GM12891 (cell line): ENCODE data around the gene ANKRD34C.

ENCODE experiments used
- DNase-seq: peaks from one replicate; pipeline ENCODE4 v3.0.0; 2011; ENCODE audit warnings: low spot score; ENCODE audit not compliant: insufficient read length
- FAIRE-seq: peaks from 2 replicates; lab custom pipeline; 2011; peaks lifted over from hg19 to GRCh38; lab: Jason Lieb, UNC
- PAX5 ChIP-seq: IDR thresholded peaks from 2 replicates; pipeline ENCODE4 v1.6.1; 2011; ENCODE audit warnings: low read length, moderate library complexity, mild to moderate bottlenecking; ENCODE audit not compliant: insufficient read depth, severe bottlenecking
- POLR2A ChIP-seq: IDR thresholded peaks from 2 replicates; pipeline ENCODE4 v1.6.1; 2011; ENCODE audit warnings: low read depth, low read length, control low read depth
- POLR2AphosphoS5 ChIP-seq: IDR thresholded peaks from 2 replicates; pipeline ENCODE4 v1.6.1; 2011; ENCODE audit warnings: low read depth, low read length, control low read depth
- POU2F2 ChIP-seq: IDR thresholded peaks from 2 replicates; pipeline ENCODE4 v1.6.1; 2011; ENCODE audit warnings: low read depth, mild to moderate bottlenecking, control low read depth, low read length, moderate library complexity
- SPI1 ChIP-seq: IDR thresholded peaks from 2 replicates; pipeline ENCODE4 v1.6.1; 2011; ENCODE audit warnings: low read depth, low read length, control low read depth
- TAF1 ChIP-seq: IDR thresholded peaks from 2 replicates; pipeline ENCODE4 v1.6.1; 2011; ENCODE audit warnings: low read depth, low read length, control low read depth

Gene ANKRD34C

DNA sequence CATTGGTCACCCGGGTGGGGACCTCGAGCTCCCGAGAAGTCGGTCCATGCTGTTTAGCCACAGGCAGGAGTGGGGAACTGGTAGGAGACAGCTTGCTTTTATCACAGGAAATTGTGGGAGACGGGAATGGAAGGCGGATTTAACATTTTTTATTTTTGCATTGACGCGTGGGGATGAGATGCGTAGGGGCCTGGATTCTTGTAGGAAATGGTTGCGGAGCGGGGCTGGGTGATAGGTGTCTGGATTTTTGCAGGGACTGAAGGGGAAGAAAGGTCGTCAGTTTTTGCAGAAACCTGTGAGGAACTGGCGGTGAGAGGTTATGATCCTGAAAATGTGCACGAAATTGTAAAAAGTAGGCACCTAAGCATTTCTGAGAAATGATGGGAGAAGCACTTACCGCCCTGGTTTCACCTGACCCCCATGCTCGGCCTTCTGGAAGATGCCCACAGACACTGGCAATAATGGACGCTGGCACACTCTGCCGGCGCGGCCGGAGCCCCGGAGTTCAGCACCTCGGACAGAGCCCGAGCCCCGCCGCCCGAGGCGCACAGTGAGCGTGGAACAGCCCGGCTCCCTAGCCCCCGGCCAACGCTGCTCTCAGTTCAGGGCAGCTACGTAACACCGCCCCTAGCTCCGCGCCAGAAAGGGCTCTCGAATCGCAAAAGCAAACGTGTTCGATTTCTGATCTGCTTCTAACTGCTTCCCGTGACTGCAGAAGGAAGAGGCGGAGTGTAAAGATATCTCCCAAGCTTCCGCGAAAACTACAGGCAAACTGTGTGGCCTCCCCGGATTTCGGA, 928 bp downstream of the ANKRD34C start:
- no peak for TF ChIP-seq POU2F2
- no peak for TF ChIP-seq POLR2AphosphoS5
- TF ChIP-seq POLR2A, result no peak
- TF ChIP-seq PAX5, result no peak
- TF ChIP-seq TAF1, result no peak
- no peak for TF ChIP-seq SPI1
- FAIRE-seq, result no peak
- DNase-seq, result peak; percentile 37

DNA sequence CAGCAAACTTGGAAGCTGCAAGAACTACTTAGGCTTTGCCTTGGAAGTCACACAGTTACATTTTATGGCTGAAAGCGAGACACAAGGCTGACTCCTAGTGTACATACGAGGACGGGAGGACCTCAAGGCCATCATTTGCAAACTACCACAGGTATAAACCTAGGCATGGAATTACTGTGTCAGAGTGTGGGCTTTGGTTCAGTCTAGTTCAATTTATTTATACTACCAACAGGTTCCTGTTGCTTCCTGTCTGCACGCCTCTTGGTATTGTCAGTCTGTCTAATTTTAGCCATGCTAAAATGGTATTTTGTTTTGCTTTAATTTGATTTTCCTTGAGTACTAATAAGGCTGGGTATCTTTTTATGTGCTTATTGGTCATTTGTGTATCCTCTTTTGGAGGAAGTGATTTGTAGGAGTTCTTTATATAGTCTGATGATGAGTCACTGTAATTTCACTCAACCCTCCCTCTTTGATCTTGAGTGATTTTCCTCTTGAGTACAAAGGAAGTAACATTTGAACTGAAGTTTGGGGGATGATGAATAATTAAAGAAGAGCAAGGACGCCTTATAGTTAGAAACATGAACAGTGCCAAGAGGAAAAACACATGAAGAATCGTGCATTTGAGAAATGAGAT, 8.2 kb downstream of the ANKRD34C start:
- DNase-seq (no peak), FAIRE-seq (no peak)
- no peak for TF ChIP-seq POU2F2

DNA sequence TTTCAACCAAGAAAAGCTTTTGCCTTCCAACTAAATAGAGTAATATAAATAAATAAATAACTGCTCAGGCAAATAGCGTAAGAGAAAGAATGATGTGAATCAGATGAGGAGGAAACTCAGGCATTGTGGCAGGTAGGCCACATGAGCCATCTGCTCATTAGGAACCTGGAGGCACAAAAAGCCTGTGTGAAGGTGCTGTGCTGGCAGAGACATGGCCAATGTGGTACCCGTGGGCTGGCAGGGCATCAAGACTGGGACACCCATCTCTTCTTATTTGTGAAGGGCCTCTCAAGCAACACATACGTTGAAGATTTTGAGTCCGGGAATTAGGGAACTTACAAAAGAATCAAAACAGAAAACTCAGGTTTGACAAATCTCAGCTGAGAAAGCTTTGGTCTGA, 9.5 kb downstream of the ANKRD34C start:
- DNase-seq, result no peak
- FAIRE-seq, result no peak
- TF ChIP-seq POLR2AphosphoS5 (no peak), PAX5 (no peak), SPI1 (no peak), POLR2A (no peak), POU2F2 (no peak), TAF1 (no peak)

DNA sequence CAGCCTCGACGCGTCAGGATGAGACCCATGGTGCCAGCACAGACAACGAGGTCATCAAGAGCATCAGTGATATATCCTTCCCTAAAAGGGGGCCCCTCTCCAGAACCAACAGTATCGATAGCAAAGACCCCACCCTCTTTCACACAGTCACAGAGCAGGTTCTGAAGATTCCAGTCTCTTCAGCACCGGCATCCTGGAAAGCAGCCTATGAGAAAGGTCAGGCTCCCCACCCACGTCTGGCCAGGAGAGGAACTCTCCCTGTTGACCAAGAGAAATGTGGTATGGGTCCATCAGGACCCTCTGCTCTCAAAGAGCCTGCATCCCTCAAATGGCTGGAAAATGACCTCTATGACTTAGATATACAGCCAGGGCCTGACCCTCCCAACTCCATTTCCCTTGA, 11.6 kb downstream of the ANKRD34C start:
- no peak for DNase-seq
- FAIRE-seq, result no peak
- TF ChIP-seq POLR2A, result no peak
- no peak for TF ChIP-seq PAX5
- TF ChIP-seq TAF1, result no peak
- TF ChIP-seq POU2F2, result no peak
- no peak for TF ChIP-seq POLR2AphosphoS5
- no peak for TF ChIP-seq SPI1

DNA sequence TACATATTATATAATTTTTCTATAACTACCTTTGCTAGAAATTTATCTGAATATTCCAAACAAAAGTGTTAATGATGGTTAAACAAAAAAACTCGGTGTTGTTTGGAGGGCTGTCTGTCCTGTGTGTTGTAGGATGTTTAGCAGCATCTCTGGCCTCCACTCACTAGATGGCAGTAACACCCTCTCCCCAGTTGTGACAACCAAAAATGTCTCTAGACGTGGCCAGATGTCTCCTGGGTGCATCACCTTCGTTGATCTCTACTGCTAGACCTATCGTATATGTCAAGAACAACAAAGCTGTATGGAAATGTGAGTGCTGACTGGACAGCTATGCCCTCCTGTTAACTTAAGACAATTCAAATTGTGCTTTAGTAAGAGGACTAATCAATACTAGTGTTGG, 14.1 kb downstream of the ANKRD34C start:
- peak; percentile 38 for FAIRE-seq
- TF ChIP-seq SPI1 (no peak), TAF1 (no peak), PAX5 (no peak)
- no peak for DNase-seq

DNA sequence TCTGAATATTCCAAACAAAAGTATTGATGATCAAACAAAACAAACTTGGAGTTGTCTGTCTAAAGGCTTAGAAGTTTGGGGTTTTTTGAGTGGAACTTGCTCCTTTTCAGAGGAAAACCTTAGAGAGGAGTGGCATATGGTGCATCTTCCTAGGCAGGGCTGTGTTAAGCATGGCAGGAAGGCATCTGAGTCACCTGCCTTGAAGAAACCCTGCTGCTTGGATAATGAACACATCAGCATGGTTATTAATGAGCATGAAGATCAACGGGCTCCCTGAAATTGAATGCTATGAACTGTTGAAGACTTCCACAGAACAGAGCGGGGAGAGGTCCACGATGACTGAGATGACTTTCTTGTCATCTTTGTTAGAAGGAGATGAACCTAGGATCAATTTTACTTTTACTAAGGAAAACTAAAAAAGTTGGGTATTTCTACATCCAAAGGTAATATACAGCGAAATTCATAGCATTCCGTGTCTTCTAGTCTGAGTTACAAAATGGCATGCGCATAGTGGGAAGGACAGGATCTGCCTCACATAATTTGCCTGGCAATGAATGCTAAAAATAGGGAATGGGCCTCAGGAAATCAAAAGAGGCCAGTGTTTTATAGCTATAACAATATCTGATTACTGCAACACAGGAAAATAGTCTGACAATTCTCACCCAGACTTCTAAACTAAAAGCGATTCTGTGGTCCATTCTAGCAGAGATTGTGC, 16.8 kb downstream of the ANKRD34C start:
- no peak for FAIRE-seq
- TF ChIP-seq SPI1 (no peak), POLR2A (no peak), TAF1 (no peak), PAX5 (no peak)
- no peak for DNase-seq

DNA sequence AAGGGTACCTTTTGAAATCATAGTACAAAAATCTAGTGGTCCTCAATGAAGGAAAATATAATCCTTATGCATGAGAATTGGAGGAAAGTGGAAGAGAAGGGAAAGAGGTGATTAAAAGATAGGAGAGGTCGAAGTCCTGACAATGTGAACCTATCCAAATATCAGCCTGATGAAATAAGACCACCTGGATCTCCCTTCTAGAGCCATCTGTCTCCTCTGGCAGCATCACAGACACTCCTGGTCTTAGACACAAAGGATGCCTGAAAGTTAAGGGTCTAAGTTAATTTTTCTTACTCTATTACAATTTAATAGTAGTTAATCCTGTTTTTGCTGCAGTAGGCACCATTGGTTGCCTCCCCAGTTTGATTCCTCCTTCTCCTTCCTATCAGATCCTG, 17.3 kb downstream of the ANKRD34C start:
- DNase-seq, result no peak
- TF ChIP-seq POLR2AphosphoS5 (no peak), POU2F2 (no peak), SPI1 (no peak), POLR2A (no peak), TAF1 (no peak), PAX5 (no peak)
- FAIRE-seq, result no peak

DNA sequence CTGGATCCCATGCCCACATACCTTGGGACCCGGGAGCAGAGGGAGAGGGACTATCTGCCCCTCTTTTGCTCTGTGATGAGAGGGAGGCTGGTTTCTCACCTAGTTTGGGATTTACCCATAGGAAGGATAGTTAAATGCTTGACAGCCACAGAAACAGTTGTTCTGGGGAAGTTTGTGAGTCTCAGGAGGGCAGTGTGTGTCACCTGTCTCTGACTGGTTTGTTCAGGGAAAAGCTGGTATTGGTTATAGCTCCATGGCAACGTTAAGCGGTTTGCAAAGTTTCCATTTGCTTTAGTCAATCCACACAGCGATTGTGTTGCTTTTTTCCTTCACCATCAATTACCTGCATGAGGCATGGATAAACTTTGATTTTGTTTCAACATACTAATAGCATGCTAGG, 24.7 kb downstream of the ANKRD34C start:
- DNase-seq (no peak), FAIRE-seq (no peak)
- TF ChIP-seq TAF1 (no peak), POU2F2 (no peak), POLR2A (no peak), PAX5 (no peak), POLR2AphosphoS5 (no peak)

DNA sequence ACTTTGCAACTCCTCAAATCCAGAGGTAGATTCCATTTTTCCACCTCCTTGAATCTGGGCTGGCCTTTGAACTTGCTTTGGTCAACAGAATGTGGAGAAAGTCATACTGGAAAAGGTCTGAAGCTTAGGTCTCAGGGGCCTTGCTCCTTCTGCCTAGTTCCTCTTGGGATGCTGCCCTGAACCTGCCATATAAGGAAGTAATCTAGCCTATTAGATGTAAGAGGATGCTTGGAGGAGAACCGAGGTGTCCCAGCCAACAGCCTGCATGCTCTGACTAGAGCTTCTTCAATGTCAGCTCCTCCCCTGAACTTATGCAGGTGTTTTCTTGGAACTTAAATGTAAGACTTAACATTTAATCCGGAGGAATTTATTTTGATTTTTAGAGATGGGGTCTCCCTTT, 26.4 kb downstream of the ANKRD34C start:
- DNase-seq, result no peak
- no peak for TF ChIP-seq POLR2AphosphoS5
- no peak for TF ChIP-seq PAX5
- TF ChIP-seq TAF1, result no peak
- no peak for TF ChIP-seq POU2F2
- TF ChIP-seq SPI1, result no peak
- TF ChIP-seq POLR2A, result no peak
- FAIRE-seq, result no peak

DNA sequence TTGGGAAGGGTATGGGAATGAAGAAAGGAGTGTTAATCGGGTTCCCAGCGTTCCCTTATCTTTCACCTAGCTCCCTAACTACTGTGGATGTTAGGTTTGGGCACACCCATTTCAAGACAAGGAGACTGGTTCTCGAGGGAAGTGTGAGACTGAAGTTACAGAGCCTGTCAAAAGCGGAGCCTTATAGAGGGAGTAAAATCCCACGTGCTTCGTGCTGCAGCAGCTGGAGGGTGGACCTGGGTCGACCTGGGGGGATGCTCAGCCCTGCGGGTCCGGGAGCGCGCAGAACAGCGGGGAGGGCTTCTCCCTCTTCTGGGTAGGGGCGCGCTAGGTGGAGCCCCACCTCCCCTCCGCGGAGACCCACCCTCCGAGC, 28.1 kb downstream of the ANKRD34C start:
- no peak for DNase-seq
- no peak for TF ChIP-seq POLR2AphosphoS5
- no peak for TF ChIP-seq PAX5
- TF ChIP-seq POLR2A, result no peak
- no peak for TF ChIP-seq SPI1
- TF ChIP-seq POU2F2, result no peak
- TF ChIP-seq TAF1, result no peak

More for the DNA sequence above, 28.1 kb downstream of the ANKRD34C start:
- FAIRE-seq, result no peak
